Measurements from ENCODE around the gene EVA1C.

DNA sequence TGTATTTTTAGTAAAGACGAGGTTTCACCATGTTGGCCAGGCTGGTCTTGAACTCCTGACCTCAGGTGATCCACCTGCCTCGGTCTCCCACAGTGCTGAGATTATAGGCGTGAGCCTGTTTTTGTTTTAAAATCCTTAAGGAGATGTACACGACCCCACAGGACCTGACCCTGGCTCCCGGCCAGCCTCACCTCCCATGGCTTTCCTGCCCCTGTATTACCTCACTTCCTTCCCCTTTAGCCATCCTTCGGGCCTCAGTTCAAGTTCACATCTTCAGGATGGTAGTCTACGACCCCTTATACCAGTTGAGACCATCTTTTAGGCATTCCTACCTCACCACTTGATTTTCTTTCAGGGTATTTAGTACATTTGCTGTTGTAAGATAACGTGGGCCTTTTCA lies 136.5 kb downstream of the EVA1C start:
- TF ChIP-seq, protein P1, sequence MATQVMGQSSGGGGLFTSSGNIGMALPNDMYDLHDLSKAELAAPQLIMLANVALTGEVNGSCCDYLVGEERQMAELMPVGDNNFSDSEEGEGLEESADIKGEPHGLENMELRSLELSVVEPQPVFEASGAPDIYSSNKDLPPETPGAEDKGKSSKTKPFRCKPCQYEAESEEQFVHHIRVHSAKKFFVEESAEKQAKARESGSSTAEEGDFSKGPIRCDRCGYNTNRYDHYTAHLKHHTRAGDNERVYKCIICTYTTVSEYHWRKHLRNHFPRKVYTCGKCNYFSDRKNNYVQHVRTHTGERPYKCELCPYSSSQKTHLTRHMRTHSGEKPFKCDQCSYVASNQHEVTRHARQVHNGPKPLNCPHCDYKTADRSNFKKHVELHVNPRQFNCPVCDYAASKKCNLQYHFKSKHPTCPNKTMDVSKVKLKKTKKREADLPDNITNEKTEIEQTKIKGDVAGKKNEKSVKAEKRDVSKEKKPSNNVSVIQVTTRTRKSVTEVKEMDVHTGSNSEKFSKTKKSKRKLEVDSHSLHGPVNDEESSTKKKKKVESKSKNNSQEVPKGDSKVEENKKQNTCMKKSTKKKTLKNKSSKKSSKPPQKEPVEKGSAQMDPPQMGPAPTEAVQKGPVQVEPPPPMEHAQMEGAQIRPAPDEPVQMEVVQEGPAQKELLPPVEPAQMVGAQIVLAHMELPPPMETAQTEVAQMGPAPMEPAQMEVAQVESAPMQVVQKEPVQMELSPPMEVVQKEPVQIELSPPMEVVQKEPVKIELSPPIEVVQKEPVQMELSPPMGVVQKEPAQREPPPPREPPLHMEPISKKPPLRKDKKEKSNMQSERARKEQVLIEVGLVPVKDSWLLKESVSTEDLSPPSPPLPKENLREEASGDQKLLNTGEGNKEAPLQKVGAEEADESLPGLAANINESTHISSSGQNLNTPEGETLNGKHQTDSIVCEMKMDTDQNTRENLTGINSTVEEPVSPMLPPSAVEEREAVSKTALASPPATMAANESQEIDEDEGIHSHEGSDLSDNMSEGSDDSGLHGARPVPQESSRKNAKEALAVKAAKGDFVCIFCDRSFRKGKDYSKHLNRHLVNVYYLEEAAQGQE (IDR thresholded peaks at IDR 0.05; ENCODE audit: low read depth) = no peak
- no peak for TF ChIP-seq EGR1 (IDR thresholded peaks at IDR 0.05)
- TF ChIP-seq, protein P2, sequence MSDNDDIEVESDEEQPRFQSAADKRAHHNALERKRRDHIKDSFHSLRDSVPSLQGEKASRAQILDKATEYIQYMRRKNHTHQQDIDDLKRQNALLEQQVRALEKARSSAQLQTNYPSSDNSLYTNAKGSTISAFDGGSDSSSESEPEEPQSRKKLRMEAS (IDR thresholded peaks at IDR 0.05) = no peak
- no peak for TF ChIP-seq TAF1 (IDR thresholded peaks at IDR 0.05; ENCODE audit: low read depth)
- TF ChIP-seq YY1 (IDR thresholded peaks at IDR 0.05; ENCODE audit: low read depth) = no peak
- TF ChIP-seq EP300 (IDR thresholded peaks at IDR 0.05; ENCODE audit: borderline replicate concordance) = no peak
- TF ChIP-seq ZBTB7A (IDR thresholded peaks at IDR 0.05; ENCODE audit: low read depth) = no peak
- no peak for TF ChIP-seq CEBPB (IDR thresholded peaks at IDR 0.05)
- TF ChIP-seq, protein P3, sequence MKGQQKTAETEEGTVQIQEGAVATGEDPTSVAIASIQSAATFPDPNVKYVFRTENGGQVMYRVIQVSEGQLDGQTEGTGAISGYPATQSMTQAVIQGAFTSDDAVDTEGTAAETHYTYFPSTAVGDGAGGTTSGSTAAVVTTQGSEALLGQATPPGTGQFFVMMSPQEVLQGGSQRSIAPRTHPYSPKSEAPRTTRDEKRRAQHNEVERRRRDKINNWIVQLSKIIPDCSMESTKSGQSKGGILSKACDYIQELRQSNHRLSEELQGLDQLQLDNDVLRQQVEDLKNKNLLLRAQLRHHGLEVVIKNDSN (IDR thresholded peaks at IDR 0.05) = no peak
- no peak for TF ChIP-seq NFIC (IDR thresholded peaks at IDR 0.05)
- TF ChIP-seq TCF12 (IDR thresholded peaks at IDR 0.05; ENCODE audit: low read depth) = no peak
- TF ChIP-seq CREB1 (IDR thresholded peaks at IDR 0.05; ENCODE audit: low read depth) = no peak
- TF ChIP-seq TEAD4 (IDR thresholded peaks at IDR 0.05) = no peak
